Measurements from ENCODE around the gene CACNA2D3.

DNA sequence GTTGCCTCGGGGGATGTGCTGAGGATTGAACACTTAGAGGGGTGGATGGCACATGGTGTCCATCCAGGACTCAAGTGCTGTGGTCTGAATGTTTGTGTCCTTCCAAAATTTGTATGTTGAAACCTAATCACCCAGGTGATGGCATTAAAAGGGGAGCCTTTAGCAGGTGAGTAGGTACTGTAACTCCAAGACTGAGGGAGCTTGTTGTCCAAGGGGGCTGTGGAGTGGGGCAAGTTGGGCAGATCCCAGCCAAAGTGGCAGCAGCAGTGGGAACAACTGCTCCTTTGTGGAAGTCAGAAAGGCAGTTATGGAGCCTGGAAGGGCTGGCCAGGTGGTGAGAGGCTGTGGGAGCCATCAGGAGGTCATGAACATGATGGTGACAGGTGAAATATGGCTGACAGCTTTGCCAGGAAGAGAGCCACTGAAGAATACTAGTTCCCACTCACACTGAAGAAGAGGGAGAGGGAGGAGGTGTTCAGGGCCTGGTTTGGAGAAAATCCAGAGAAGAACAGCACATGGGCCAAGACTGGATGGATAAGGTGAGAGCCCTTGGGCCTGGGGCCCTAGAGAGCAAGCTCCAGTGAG lies 385.6 kb downstream of the CACNA2D3 start:
- TF ChIP-seq, protein P1, sequence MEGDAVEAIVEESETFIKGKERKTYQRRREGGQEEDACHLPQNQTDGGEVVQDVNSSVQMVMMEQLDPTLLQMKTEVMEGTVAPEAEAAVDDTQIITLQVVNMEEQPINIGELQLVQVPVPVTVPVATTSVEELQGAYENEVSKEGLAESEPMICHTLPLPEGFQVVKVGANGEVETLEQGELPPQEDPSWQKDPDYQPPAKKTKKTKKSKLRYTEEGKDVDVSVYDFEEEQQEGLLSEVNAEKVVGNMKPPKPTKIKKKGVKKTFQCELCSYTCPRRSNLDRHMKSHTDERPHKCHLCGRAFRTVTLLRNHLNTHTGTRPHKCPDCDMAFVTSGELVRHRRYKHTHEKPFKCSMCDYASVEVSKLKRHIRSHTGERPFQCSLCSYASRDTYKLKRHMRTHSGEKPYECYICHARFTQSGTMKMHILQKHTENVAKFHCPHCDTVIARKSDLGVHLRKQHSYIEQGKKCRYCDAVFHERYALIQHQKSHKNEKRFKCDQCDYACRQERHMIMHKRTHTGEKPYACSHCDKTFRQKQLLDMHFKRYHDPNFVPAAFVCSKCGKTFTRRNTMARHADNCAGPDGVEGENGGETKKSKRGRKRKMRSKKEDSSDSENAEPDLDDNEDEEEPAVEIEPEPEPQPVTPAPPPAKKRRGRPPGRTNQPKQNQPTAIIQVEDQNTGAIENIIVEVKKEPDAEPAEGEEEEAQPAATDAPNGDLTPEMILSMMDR (IDR thresholded peaks at IDR 0.05), result no peak
- TF ChIP-seq EZH2 (IDR thresholded peaks at IDR 0.05) (no peak), EZH2phosphoT487 (IDR thresholded peaks at IDR 0.05) (no peak)
